Neural progenitor cell (in vitro differentiated cells): ENCODE results near the gene MSANTD4.

Experiments used
- CTCF ChIP-seq: fragments of 200-600 bp; sonication (generic); IDR thresholded peaks from 2 replicates; pipeline ENCODE4 v1.5.1; 2017; ENCODE audit warnings: antibody characterized with exemption, mild to moderate bottlenecking
- EZH2 ChIP-seq: fragments of 200-600 bp; sonication (generic); IDR thresholded peaks from 2 replicates; pipeline ENCODE4 v1.6.1; 2017; ENCODE audit warnings: antibody characterized with exemption, mild to moderate bottlenecking, moderate library complexity

- TF ChIP-seq CTCF (no peak), EZH2 (no peak)
These were observed at the start of gene MSANTD4 for GRCh38 chr11:106021967-106022794.
